ENCODE measurements around the gene GIPC3.
"Not testable (repeated sequence)": the region's sequence is repeated elsewhere in the genome, so short reads cannot be mapped to it uniquely, and the experiment has no call there.

The GIPC3 gene

DNA sequence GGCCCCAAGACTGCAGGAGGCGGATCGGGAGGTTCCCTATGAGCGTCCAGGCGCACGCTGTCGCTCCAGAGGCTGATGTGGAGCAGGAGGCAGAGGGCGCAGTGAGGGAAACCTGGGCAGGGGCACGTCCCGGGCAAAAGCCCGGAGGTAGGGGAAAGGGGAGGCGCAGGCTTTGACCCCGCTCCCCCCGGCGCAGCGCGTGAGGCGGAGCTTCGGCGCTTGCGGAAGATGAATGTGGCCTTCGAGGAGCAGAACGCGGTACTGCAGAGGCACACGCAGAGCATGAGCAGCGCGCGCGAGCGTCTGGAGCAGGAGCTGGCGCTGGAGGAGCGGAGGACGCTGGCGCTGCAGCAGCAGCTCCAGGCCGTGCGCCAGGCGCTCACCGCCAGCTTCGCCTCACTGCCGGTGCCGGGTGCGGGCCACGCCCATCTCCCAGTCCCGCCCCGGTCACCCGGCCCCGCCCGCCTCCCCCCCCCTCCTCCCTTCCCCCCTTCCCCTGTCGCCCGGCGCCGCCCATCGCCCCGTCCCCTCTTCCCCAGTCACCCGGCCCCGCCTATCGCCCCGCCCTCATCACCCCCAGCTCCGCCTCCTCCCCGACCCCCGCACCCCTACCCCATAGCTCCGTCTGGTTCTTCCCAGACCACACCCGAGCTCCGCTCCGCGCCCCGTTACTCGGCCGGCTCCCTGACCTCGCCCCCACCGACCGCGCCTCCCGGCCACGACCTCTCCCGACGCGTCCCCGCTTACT is 8.4 kb upstream of the GIPC3 start:
- no peak for DNase-seq

DNA sequence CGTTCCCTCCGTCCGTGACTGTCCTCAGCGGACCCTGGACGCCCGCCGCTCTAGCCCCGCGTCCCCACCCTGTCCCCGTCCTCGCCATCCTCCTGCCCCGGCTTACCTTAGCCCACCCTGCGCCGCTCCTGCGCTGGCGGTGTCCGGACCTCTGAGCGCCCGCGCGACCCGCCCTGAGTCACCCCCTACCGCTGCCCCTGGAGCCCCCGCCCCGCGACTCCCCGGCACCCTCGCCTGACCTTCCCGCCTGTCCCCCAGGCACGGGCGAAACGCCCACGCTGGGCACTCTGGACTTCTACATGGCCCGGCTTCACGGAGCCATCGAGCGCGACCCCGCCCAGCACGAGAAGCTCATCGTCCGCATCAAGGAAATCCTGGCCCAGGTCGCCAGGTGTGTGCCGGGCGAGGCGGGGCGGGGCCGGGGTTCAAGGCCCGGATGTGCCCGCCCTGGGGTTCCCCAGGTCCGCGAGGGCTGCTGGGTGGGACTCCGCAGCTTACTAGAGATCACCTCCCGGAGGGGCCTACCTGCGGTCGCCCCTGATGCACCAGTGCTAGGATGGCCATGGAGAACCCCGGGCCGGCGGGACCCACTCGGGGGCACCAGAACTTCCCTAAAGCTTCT is 7.4 kb upstream of the GIPC3 start:
- no peak for DNase-seq

DNA sequence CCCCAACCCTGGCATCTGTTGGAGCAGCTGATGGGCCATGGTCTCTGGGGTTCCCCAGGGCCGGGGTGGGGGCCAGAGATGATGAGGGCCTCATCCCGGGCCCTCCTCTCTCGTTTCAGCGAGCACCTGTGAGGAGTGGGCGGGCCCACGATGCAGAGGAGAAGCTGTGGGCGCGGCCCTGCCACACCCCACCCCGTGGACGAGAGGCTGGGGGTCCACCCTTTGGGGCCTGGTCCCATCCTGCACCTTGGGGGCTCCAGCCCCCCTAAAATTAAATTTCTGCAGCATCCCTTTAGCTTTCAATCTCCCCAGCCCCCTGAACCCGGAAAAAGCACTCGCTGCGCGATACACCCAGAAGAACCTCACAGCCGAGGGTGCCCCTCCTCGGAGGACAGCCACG is 6.9 kb upstream of the GIPC3 start:
- no peak for DNase-seq

DNA sequence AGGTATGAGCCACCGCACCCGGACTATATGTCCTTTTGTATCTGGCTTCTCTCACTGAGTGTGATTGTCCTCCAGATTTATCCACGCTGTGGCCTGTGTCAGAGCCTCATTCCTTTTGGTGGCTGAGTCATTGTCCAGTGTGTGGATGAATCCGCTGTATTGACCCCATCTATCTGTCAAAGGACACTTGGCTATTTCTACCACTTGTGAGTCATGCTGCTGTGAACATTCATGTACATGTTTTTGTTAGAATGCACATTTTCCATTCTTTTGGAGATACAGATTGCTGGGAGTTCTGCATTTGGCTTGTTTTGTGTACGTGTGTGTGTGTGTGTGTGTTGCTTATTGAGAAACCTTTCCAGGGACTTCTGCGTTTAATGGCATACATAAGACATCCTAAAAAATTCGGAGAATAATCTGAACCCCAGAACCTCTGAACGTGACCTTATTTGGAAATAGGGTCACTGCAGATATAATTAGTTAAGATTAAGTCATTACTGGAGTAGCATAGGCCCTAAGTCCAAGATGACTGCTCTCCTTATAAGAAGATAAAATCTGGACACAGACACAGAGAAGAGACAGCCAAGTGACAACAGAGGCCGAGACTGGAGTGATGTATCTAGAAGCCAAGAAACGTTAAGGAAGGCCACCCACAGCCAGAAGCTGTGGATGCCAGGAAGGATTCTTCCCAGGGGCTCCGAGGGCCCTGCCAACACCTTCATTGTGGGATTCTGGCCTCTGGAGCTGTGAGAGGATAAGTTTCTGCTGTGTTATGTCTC is 4.9 kb upstream of the GIPC3 start:
- DNase-seq = no peak

DNA sequence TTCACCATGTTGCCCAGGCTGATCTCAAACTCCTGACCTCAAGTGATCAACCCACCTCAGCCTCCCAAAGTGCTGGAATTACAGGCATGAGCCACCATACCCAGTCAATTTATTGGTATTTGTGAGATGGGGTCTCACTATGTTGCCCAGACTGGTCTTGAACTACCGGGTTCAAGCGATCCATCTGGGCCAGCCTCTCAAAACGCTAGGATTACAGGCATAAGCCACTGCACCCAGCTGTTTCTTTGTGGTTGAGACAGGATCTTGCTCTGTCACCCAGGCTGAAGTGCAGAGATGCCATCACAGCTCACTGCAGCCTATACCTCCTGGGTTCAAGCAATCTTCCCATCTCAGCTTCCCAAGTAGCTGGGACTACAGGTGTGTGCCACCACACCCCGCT is 3.5 kb upstream of the GIPC3 start:
- DNase-seq = not testable (repeated sequence)

DNA sequence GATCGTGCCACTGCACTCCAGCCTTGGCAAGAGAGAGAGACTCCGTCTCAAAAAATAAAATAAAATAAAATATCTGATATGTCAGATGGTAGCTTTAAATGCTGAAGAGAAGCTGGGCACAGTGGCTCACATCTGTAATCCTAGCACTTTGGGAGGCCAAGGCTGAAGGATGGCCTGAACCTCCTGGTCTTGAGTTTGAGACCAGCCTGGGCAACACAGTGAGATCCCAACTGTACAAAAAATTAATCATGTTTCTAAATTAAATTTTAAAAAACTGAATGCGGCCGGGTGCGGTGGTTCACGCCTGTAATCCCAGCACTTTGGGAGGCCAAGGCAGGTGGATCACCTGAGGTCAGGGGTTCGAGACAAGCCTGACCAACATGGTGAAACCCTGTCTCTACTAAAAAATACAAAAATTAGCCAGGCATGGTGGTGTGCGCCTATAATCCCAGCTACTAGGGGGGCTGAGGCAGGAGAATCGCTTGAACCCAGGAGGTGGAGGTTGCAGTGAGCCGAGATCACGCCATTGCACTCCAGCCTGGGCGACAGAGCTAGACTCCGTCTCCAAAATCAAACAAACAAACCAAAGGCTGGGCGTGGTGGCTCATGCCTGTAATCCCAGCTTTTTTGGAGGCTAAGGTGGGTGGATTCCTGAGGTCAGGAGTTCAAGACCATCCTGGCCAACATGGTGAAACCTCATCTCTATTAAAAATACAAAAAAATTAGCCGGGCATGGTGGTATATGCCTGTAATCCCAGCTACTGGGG is 1.1 kb upstream of the GIPC3 start:
- not testable (repeated sequence) for DNase-seq

DNA sequence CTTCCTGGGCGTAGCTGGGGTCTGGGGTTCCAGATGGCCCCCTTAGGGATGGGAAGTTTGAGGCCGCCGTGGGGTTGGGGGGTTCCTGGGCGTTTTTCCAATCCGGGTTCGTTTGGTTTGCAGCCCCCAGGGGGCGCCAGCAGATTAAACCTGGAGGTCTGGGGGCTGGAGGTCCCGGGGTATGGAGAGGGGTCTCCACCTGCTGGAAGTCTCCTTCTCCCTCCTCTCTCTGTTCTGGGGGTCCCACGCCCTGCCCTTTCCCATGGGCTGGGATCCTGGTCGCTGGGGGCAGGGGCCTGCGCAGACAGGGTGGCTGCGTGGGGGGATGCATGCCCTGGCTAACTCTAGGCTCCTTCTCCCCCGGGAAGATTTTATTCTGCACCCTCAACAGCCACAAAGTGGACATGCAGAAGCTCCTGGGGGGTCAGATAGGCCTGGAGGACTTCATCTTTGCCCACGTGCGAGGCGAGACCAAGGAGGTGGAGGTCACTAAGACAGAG is 899 bp downstream of the GIPC3 start:
- no peak for DNase-seq

DNA sequence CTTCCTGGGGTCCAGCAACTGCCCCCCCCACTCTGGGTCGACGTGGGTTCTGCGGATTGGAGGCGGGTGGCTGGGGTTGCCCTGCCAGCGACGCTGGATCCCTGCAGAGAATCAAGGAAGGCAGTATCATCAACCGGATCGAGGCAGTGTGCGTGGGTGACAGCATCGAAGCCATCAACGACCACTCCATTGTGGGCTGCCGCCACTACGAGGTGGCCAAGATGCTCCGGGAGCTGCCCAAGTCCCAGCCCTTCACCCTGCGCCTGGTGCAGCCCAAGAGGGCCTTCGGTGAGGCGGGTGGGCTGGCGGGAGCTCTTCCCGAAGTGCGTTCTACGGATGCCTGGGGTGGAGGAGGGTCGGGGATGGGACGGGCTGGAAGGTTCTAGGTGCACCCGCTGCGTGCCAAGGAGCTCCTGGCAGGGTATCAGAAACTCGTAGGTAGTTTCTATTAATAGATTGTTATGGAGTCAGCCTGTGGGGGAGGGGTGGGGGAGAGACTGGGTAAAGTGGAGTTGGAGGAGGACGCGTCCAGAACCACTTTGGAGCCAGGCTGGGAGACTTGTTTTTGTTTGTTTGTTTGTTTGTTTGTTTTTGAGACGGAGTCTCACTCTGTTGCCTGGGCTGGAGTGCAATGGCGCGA is 1.5 kb downstream of the GIPC3 start:
- DNase-seq = no peak

DNA sequence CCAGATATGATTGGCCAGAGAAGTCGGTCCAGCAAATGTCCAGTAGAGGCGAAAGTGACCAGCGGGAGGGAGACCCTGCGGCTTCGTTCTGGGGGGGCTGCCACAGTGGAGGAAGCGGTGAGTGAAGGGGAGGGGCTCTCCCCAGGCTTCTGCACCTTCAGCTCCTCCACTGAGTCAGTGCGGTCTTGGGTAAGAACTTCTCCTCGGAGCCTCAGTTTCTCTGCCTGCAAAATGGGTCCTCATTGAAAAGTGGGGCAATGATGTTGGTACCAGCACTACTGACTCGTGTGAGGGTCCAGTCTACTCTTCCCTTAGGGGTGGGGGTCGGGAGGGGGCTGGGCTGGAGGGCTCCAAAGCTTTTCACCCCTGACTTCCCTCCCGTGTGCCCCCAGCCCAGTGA is 4.2 kb downstream of the GIPC3 start:
- DNase-seq = no peak

DNA sequence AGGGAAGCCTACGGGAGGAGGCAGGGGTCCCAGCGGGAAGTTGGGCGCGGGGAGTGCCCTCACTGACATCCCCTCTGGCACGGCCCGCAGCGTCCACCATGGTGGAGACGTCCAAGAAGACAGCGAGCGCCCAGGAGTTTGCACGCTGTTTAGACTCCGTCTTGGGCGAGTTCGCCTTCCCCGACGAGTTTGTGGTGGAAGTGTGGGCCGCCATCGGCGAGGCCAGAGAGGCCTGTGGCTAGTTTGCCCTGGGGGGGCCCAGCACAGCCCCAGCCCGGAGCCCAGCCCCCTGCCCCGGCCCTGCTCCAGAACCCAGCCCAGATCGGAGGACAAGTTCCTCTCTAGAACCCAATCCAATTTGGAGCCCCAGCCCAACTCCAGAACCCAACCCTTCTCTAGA is 4.7 kb downstream of the GIPC3 start:
- no peak for DNase-seq

DNA sequence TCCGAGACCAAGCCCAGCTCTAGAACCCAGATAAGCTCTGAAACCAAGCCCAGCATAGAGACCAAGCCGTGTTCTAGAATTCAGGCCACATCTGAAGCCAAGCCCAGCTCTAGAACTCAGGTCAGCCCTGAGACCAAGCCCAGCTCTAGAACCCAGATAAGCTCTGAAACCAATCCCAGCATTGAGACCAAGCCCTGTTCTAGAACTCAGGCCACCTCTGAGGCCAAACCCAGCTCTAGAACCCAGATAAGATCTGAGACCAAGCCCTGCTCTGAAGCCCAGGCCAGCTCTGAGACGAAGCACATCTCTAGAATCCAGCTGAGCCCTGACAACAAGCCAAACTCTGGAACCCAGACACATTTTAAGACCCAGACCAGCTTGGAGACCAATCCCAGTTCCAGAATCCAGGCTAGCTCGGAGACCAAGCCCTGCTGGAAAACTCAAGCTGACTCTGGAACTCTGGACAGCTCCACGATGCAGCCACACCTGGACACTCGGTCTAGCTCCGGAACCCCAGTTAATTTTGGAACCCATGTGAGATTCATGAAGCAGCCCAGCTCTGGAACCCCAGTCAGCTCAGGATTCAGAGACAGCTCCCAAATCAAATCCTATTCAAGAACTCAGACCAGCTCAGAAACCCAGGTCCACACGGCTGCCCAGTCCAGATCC is 5.8 kb downstream of the GIPC3 start:
- no peak for DNase-seq

DNA sequence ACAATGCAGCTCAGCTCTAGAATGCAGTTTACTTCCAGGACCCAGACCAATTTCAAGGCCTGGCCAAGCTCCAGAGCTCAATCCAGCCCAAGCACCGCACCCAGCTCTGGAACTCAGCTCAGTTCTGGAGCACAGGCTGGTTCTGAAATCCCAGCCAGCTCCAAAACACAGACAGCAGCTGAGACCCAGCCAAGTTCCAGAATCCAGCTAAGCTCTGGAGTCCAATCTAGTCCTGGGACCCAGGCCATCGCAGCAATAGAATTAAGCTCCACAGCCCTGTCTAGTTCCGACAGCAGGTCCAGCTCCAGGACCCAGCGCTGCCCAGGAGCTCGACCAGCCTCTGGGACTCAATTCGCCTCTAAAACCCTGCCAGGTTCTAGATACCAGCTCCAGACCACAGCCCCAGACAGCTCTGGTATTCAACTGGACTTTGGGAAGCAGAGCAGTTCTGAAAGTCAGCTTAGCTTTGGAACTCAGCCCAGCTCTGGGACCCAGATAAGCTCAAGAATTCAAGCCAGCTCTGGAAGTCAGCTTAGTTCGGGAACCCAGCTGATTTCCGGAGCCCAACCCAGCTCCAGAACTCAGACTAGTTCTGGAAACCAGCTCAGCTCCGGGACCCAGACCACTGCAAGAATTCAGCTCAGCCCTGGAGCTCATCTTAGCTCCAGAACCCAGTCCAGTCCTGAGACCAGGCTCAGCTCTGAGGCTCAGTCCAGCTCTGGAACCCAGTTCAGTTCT is 6.8 kb downstream of the GIPC3 start:
- DNase-seq = no peak

DNA sequence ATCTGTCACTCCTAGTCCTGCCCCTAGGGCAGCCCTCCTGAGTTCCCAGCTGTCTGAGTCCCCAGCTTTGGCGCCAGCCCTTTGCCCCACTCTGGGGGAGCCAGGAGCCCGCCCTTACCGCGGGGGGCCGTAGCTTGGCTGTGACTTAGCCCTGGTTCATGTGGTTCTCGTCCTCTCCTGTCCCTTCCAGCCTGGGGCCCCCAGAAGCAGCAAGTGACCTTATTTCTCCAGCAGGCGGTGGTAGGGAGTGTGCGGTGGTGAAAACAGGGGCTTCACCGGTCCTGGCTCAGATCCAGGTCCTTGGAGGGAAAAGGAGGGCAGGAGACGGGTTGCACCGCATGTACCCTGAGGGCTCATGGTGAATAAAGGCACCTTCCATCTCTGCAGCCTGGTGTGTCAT is 7.9 kb downstream of the GIPC3 start:
- DNase-seq = no peak

DNA sequence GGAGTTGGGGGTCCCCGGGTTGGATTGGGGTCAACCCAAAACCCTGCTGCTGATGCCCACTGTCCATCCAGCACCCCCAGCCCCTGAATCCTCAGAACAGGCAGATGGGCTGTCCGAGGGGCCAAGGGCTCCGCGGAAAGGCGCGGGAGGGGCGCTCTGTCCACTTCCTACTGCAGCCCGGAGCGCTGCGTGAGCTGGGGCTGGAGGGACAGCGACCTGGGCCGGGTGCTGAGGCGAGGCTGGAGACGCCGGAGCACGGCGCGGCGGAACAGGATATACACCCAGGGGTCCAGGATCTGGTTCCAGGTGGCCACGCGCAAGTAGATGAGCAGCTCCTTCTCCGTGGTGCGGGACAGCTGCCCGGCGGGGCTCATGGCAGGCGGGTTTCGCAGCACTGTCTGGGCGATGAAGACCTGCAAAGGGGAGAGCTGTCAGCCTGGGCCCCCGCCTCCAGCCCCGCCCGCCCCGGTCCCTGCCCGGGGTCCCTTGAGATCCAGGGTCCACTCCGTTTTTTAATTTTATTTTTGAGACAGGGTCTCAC is 10.3 kb downstream of the GIPC3 start:
- no peak for DNase-seq

DNA sequence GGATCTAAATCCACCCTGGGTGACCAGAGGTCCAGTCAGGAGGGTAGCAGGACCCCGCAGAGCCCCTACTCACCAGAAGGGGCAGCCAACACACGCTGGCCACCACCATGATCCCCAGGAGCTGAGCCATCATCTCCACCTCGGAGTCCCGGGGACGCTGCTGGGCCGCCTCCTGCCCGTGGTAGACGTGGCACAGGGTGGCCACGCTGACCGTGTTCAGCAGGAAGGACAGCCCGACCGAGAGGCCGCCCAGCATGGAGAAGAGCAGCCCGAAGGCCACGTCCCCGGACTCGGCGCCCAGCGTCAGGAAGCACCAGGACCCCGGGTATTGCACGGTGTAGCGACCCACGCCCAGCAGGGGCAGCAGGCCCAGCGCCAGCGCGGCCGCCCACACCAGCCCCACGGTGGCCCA is 14.5 kb downstream of the GIPC3 start:
- DNase-seq = no peak

DNA sequence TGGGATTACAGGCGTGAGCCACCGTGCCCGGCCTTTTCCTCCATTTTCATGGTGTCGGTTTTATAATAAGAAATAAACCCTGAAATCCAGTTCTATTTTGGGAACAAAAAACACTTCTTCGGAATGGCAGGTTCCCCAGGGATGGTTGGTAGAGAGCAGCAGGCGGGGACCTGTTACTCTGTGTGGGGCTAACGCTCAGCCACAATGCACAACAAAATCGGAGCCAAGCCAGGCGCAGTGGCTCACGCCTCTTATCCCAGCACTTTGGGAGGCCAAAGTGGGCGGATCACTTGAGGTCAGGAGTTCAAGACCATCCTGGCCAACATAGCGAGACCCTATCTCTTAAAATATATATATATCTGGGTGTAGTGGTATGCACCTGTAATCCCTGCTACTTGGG is 15.7 kb downstream of the GIPC3 start:
- DNase-seq = no peak

DNA sequence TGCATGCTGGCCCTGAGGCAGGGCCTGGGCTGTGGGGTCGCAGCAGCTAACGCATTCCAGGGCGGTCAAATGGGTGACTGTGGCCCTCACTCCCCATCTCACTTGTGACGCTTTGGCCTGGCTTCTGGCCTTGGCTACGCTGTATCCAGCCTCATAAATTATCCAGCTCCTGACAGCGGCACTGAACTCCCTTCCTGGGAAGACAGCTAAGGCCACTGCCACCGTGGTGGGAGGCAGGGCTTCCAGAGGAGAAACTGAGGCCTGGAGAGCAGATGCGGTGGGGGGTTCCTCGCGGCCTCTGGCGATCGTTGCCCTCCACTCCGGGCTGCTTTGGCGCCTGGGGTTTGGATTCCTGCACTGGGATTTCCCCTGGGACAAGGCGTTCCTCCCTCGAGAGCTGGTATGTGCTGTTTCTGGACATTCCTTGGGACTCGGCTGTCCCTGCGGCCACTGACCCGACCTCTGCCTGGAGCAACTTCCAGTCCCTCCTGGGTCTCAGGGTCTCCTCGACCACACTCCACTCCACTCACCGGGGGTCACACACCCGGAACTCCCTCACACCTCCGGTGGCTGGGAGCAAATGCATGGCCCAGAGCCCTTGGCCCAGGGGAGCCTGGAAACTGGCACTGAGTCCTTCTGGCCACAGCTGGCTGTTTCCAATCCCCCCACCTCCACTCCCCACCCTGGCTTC is 18.0 kb downstream of the GIPC3 start:
- no peak for DNase-seq

DNA sequence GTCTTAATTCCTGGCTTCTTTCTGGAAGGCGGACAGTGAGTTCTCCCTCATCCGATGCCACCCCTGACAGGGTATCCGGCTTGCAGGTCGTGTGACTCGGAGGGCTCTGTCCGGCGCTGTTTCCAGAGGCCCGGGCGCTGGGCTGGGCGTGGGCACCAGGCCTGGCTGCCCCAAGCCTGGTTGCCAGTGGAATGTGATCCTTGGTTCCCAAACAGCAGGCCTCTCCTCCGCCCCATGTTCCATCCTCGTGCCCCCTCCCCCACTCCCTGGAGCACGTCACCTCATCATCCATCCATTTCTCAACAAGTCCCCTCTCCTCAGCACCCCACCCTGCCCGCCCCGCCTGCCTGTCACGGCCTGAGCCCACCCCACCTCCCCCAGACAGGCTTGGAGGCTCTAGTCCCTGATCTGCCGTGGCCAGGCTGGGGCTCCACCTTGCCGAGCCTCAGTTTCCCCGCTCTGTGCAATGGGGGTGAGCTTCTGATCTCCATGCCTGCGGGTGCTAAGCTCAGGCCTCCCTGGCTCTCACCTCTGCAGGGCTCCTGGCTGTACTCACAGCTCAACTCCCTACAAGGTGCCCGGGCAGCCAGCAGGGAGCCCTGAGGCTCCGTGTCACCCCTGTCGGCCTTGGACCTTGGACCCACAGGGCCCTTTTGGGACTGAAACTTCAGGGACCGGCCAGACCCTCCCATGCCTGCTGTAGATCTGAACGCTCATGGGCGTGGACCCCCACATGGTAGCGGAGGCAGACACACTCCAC is 19.1 kb downstream of the GIPC3 start:
- DNase-seq = no peak

DNA sequence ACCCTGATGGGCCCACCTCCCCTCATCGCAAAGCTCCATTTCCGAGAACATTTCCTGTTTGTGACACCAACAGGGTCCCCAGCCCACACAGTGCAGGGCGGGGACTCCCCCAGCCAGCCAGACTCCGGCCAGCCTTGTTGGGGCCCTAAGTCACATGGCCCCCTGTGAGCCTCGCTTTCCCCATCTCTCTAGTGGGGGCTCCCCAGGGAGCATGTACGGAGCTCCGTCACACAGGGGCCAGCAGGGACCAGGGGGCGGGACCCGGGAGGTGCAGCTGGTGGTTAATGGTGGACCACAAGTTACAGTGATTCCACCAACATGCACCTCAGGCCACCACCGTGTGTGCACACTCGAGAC is 19.7 kb downstream of the GIPC3 start:
- no peak for DNase-seq

DNA sequence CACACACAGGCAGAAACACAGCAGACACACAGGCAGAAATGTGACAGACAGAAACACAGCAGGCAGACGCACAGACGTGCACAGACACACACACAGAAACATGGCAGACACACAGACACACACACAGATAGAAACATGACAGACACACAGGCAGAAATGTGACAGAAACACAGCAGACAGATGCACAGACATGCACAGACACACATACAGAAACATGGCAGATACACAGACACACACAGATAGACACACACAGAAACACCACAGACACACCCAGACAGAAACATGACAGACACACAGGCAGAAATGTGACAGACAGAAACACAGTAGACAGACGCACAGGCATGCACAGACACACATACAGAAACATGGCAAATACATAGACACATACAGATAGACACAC is 20.1 kb downstream of the GIPC3 start:
- DNase-seq = no peak
